ENCODE measurements around the gene LILRA6.
"Not testable (repeated sequence)": the region's sequence is repeated elsewhere in the genome, so short reads cannot be mapped to it uniquely, and the experiment has no call there.

LILRA6 gene

GRCh38 chr19:54229146-54229545, 13.4 kb downstream of the LILRA6 start:
- no peak for TF ChIP-seq MAX (IDR thresholded peaks at IDR 0.05)
- no peak for TF ChIP-seq YY1 (IDR thresholded peaks at IDR 0.05; ENCODE audit: low read depth)

GRCh38 chr19:54222474-54223276, 19.9 kb downstream of the LILRA6 start, which contains the start of gene LILRB3:
Gene LILRB3, minus strand, starts transcription at chr19:54223007. Its CDS starts 31 bp downstream, at chr19:54222976.
- not testable (repeated sequence) for TF ChIP-seq ZBTB7A (IDR thresholded peaks at IDR 0.05; ENCODE audit: low read depth); CEBPB (IDR thresholded peaks at IDR 0.05); FOXM1 (IDR thresholded peaks at IDR 0.05; ENCODE audit: borderline replicate concordance, low read depth)

GRCh38 chr19:54218960-54219661, 23.5 kb downstream of the LILRA6 start:
- TF ChIP-seq TAF1 (IDR thresholded peaks at IDR 0.05; ENCODE audit: low read depth) (no peak), EP300 (IDR thresholded peaks at IDR 0.05; ENCODE audit: borderline replicate concordance) (no peak), MAX (IDR thresholded peaks at IDR 0.05) (no peak), FOXM1 (IDR thresholded peaks at IDR 0.05; ENCODE audit: borderline replicate concordance, low read depth) (no peak), CEBPB (IDR thresholded peaks at IDR 0.05) (no peak), ZBTB7A (IDR thresholded peaks at IDR 0.05; ENCODE audit: low read depth) (no peak)

GRCh38 chr19:54218259-54218658, 24.3 kb downstream of the LILRA6 start:
- no peak for TF ChIP-seq TAF1 (IDR thresholded peaks at IDR 0.05; ENCODE audit: low read depth)
- TF ChIP-seq CEBPB (IDR thresholded peaks at IDR 0.05): no peak
- TF ChIP-seq MAX (IDR thresholded peaks at IDR 0.05): no peak
- no peak for TF ChIP-seq EGR1 (IDR thresholded peaks at IDR 0.05)
- no peak for TF ChIP-seq REST (IDR thresholded peaks at IDR 0.05; ENCODE audit: low read depth)
- TF ChIP-seq RAD21 (IDR thresholded peaks at IDR 0.05; ENCODE audit: low read depth): no peak
- TF ChIP-seq FOXM1 (IDR thresholded peaks at IDR 0.05; ENCODE audit: borderline replicate concordance, low read depth): no peak

GRCh38 chr19:54216869-54217268, 25.7 kb downstream of the LILRA6 start:
- TF ChIP-seq FOXM1 (IDR thresholded peaks at IDR 0.05; ENCODE audit: borderline replicate concordance, low read depth) (no peak), TAF1 (IDR thresholded peaks at IDR 0.05; ENCODE audit: low read depth) (no peak), USF1 (IDR thresholded peaks at IDR 0.05) (no peak), MAX (IDR thresholded peaks at IDR 0.05) (no peak)

GRCh38 chr19:54211235-54211634, 31.4 kb downstream of the LILRA6 start:
- TF ChIP-seq ZBTB7A (IDR thresholded peaks at IDR 0.05; ENCODE audit: low read depth): no peak
- TF ChIP-seq EGR1 (IDR thresholded peaks at IDR 0.05): no peak
- TF ChIP-seq TCF12 (IDR thresholded peaks at IDR 0.05; ENCODE audit: low read depth): no peak
- no peak for TF ChIP-seq FOXM1 (IDR thresholded peaks at IDR 0.05; ENCODE audit: borderline replicate concordance, low read depth)
- no peak for TF ChIP-seq TAF1 (IDR thresholded peaks at IDR 0.05; ENCODE audit: low read depth)
- no peak for TF ChIP-seq CEBPB (IDR thresholded peaks at IDR 0.05)
- no peak for TF ChIP-seq CREB1 (IDR thresholded peaks at IDR 0.05; ENCODE audit: low read depth)
- TF ChIP-seq YY1 (IDR thresholded peaks at IDR 0.05; ENCODE audit: low read depth): no peak
- no peak for TF ChIP-seq USF1 (IDR thresholded peaks at IDR 0.05)
- TF ChIP-seq RAD21 (IDR thresholded peaks at IDR 0.05; ENCODE audit: low read depth): no peak
- no peak for TF ChIP-seq EP300 (IDR thresholded peaks at IDR 0.05; ENCODE audit: borderline replicate concordance)
- TF ChIP-seq NFIC (IDR thresholded peaks at IDR 0.05): no peak
- no peak for TF ChIP-seq TEAD4 (IDR thresholded peaks at IDR 0.05)
- no peak for TF ChIP-seq MAX (IDR thresholded peaks at IDR 0.05)
- no peak for TF ChIP-seq REST (IDR thresholded peaks at IDR 0.05; ENCODE audit: low read depth)
